NCI-H460 (cell line): Measurements from ENCODE around the gene PAXIP1. TPM values are rescaled to one million over a fixed set of nuclear protein-coding genes. Genes with fewer than 3 reads are reported as not detected.
"Not testable (repeated sequence)": the region's sequence is repeated elsewhere in the genome, so short reads cannot be mapped to it uniquely, and the experiment has no call there.

Experiments used
- DNase-seq: peaks from one replicate; pipeline ENCODE4 v3.0.0-alpha.2; 2016; ENCODE audit warnings: low read depth; ENCODE audit errors: extremely low read depth
- total RNA-seq: library from RNA; depleted of rRNA; stranded (reverse); fragments of >200 nt; shearing (Covaris generic); gene quantifications from 2 replicates; pipeline ENCODE4 v1.2.3, GENCODE V29; 2014

Gene PAXIP1
- total RNA-seq, 1 experiment from 2014 or later = 13.8 TPM

GRCh38 chr7:154950960-154951359 is 52.0 kb downstream of the PAXIP1 start:
- DNase-seq = no peak

GRCh38 chr7:154947604-154948003 is 55.3 kb downstream of the PAXIP1 start:
- no peak for DNase-seq

DNA sequence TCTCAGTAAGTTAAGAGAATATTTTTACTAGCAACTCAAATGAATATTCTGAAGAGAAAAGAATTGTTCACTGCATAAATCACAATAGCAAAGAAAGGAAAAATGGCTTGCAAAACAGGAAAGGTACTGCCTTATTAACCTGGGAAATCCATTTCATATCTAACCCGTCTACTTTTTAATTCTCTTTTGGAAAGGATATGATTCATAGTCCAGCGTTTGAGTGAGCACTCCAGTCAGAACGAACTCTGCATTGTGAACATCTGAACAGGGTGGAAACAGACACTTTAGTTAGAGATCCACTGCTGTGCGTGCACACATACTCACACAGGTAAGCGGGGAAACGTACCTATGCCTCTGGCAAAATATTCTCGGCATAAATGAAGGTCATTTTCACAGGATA is 56.8 kb downstream of the PAXIP1 start:
- DNase-seq = no peak

GRCh38 chr7:154943906-154944305 is 59.0 kb downstream of the PAXIP1 start:
- DNase-seq = no peak

DNA sequence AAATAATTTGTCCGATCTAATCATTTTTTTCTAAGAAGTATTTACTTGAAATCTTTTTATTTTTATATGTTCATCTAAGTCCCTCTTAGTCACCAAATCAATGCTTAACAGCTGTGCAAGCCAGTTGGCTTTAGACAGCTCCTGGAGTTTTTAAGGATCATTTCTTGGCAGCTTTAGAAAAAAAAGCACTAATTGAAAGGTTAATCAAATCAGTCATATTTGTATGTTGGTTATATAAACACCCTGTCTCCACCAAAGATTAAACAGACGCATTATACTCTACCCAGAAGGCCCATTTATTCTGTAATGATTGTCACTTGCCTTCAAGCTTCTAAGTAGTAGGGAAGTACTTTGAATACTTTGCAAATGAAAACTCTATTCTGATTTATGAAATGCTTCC is 60.2 kb downstream of the PAXIP1 start:
- no peak for DNase-seq

DNA sequence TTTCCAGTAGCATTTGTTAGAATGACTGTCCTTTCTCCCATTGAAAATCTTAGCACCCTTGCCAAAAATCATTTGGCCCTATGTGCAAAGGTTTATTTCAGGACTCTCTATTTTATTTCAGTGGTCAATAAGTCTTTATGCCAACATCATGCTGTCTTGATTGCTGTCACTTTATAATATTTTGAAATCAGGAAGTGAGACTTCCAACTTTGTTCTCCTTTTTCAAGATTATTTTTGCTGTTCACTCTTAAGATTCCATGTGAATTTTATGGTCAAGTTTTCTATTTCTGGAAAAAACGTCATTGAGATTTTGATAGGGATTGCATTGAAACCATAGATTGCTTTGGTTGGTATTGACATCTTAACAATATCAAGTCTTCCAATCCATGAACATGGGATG is 65.1 kb downstream of the PAXIP1 start:
- DNase-seq = no peak

DNA sequence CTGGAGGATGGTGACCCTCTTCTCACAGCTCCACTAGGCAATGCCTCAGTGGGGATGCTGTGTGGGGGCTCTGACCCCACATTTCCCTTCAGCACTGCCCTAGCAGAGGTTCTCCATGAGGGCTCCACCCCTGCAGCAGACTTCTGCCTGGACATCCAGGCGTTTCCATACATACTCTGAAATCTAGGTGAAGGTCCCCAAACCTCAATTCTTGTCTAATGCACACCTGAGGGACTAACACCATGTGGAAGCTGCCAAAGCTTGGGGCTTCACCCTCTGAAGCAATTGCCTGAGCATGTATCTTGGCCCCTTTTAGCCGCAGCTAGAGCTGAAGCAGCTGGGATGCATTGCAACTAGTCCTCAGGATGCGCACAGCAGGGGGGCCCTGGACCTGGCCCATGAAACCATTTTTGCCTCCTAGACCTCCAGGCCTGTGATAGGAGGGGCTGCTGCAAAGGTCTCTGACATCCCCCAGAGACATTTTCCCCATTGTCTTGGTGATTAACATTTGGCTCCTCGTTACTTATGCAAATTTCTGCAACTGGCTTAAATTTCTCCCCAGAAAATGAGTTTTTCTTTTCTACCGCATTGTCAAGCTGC is 68.5 kb downstream of the PAXIP1 start:
- not testable (repeated sequence) for DNase-seq

- no peak for DNase-seq
Measured at GRCh38 chr7:154931906-154932305, 71.0 kb downstream of the PAXIP1 start.

DNA sequence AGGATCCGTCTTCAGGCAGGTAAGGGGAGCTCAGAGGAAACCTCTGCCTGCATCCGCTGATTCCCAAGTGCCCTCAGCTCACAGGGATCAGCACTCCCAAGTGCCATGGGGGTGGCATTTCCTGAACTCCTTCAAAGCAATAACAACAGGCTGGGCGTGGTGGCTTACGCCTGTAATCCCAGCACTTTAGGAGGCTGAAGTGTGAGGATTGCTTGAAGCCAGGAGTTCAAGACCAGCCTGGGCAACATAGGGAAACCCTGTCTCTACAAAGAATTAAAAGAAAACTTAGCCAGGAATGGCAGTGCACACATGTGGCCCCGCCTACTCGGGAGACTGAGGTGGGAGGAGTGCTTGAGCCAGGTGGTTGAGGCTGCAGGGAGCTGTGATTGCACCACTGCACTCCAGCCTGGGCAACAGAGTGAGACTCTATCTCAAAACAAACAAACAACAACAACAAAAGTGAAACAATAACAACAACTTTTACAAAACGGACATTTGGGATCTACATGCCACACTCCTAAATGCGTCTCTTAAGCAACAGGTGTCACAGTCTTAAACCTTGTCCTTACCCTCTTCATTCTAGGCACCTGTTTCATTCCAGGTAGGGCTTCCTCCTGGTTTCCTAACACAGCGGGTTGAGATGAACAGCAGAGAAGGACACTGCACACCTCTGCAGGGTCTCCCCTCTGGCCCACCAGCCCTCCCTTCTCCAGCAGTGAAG is 73.8 kb downstream of the PAXIP1 start:
- no peak for DNase-seq

GRCh38 chr7:154928136-154929005 is 74.6 kb downstream of the PAXIP1 start:
- peak; percentile 93 for DNase-seq

- peak; percentile 83 for DNase-seq
Measured at GRCh38 chr7:154927624-154928125, 75.2 kb downstream of the PAXIP1 start.

DNA sequence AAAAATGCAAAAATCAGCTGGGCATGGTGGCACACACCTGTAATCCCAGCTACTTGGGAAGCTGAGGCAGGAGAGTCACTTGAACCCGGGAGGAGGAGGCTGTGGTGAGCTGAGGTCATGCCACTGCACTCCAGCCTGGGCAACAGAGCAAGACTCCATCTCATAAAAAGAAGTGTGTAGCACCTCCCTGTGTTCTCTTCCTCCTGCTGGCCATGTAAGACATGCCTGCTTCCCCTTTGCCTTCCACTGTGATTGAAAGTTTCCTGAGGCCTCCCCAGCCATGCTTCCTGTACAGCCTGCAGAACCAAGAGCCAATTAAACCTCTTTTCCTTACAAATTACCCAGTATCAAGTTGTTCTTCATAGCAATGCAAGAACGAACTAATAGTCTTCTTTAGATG is 80.5 kb downstream of the PAXIP1 start:
- not testable (repeated sequence) for DNase-seq

DNA sequence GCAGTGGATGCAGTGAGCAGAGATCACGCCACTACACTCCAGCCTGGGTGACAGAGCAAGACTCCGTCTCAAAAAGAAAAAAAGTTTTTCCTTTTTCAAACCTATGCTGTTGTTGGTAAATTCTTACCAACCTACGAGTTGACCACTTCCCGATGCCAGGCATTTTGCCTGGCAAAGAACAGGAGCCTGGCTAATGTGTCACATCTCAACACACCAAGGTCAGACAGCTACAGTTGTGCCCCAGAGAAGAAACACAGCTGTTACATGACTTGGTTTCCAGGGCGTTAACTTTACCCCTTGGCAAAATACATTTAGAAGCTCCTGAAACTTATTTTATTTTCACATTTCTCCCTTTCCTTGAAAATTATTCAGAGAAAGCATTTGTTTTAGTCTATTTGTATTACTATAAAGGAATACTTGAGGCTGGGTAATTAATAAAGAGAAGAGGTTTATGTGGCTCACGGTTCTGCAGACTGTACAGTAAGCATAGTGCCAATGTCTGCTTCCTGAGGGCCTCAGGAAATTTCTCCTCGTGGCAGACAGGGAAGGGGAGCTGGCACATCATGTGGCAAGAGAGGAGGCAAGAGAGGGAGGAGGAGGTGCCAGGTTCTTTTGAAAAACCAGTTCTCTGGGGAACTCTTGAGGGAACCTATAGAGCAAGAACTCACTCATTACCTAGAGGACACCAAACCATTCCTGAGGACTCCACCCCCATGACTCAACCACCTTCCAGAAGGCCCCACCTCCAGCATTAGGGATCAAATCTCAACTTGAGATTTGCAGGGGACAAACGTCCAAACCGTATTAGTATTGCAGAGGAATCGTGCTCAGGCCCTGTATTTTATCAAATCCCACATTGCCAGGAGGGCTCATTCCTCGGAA is 83.3 kb downstream of the PAXIP1 start:
- no peak for DNase-seq

DNA sequence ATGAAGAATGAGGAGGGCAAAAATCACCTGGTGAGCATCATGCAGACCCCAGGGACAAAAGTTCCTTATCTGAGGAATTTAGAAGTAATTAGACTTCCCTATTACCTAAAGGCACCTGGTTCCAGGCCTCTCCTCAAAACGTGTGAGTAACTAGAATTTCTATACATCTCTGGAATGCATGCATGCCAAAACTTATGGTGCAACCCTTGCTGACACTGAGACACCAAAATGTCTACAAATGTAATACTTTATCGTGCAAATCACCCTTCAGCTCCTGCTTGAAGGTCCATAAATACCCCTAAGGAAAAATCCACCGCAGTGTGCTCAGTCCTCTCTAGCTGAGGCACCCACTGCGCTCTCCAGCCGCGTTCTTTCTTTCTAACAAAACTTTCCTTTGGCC is 84.2 kb downstream of the PAXIP1 start:
- no peak for DNase-seq

GRCh38 chr7:154918266-154918665 is 84.7 kb downstream of the PAXIP1 start:
- DNase-seq = no peak

GRCh38 chr7:154917808-154918160 is 85.1 kb downstream of the PAXIP1 start:
- DNase-seq = no peak

DNA sequence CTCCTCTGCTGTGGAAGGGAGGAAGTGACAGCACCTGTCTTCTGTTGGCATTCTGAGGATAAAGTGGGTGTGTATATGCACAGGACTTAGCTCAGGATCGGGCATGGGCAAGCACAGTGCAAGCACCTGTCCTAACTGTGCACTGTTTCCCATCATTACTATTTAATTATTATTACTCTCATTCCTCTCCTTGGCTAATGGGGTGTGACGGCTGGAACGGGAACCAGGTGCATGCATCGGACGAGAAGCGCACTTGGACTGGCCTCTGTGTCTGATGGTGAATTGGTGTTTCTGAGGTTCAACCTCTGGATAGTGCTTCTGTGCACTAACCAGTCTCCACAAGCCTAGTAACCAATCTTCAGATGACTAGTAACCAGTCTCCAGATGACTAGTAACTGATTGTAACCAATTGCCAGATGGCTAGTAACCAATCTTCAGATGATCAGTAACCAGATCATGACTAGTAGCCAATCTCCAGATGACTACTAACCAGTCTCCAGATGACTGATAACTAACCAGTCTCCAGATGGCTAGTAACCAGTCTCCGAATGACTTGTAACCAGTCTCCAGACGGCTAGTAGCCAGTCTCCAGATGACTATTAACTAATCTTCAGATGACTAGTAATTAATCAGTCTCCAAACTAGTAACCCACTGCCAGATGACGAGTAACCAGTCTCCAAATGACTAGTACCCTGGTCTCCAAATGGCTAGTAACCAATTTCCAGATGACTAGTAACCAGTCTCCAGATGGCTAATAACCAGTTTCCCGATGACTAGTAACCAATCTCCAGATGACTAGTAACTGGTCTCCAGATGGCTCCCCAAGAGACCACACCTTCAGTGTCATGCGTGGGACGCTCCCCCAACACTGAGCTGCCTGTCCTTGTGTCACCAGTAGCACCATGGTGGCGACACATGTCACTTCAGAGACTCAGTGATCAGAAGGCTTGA is 85.8 kb downstream of the PAXIP1 start:
- no peak for DNase-seq

GRCh38 chr7:154916381-154916780 is 86.5 kb downstream of the PAXIP1 start:
- DNase-seq = no peak

DNA sequence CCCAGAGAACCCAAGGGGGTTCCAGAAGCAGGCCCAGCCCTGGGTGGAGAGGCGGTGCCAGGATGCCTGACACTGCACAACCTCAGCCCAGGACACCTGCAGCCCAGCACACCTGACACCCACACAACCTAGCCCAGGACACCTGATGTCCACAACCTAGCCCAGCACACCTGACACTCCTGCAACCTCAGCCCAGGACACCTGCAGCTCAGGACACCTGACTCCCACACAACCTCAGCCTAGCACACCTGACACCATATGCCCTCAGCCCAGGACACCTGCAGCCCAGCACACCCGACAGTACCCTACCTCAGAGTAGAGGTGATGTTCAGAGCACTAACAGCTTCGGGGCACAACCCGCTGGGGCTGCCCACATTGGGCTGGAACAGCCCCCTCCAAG is 87.3 kb downstream of the PAXIP1 start:
- DNase-seq = no peak
